HCT116 (cell line): ENCODE measurements around the gene LIM2. TPM values are rescaled to one million over a fixed set of nuclear protein-coding genes. Genes with fewer than 3 reads are reported as not detected.
A peak's percentile ranks its signal among the peaks of the same experiment; 100 is the strongest.

ENCODE experiments used
- ATAC-seq: fragments of 200-7000 bp; cut with Tn5 transposase; 2 replicates; pipeline ENCODE4 v1.9.1; 2020; ENCODE audit warnings: mild to moderate bottlenecking, moderate library complexity
- BruUV-seq: library from RNA; stranded (reverse); fragments of 400-500 nt; replicated peaks from 2 replicates; lab custom pipeline; 2021; lab: Mats Ljungman, UMichigan
- CTCF ChIA-PET: fragments of 300-600 bp; sonication (Branson Sonifier 250); formaldehyde crosslinking; loops from one replicate; lab custom pipeline; 2021; ENCODE audit warnings: antibody characterized with exemption; lab: Charles Lee
- POLR2A ChIA-PET: fragments of 300-600, 350-600 bp; sonication (Branson Sonifier 250); formaldehyde crosslinking; loops from one replicate; lab custom pipeline; 2021; ENCODE audit warnings: antibody characterized with exemption; lab: Charles Lee
- RAD21 ChIA-PET, 2 experiments: fragments of 300-600 bp; sonication (Branson Sonifier 250); formaldehyde crosslinking; loops; one replicate each; lab custom pipeline; 2023; ENCODE audit warnings: low total read pairs in 2 of 2; ENCODE audit not compliant: uncharacterized antibody in 2 of 2, unreplicated experiment in 2 of 2, low non-redundant PET in 1 of 2; lab: Charles Lee
- DNase-seq: peaks from one replicate; pipeline ENCODE4 v3.0.0-alpha.2; 2010; ENCODE audit warnings: low read depth, low spot score
- H2AFZ ChIP-seq: fragments of 200-600 bp; shearing (Covaris generic), sonication (generic); 2 replicates; pipeline ENCODE4 v1.6.1; 2017; ENCODE audit warnings: low read depth, mixed run types, mixed read lengths, antibody characterized with exemption, low read length; ENCODE audit not compliant: poor library complexity, severe bottlenecking
- H3K27ac ChIP-seq: 2 replicates; pipeline ENCODE4 v1.5.1; 2012; ENCODE audit warnings: low read depth, low read length
- H3K27me3 ChIP-seq: fragments of 200-600 bp; sonication (generic); 2 replicates; pipeline ENCODE4 v1.6.1; 2016; ENCODE audit warnings: mixed run types, low read length, mixed read lengths; ENCODE audit not compliant: insufficient read depth
- H3K36me3 ChIP-seq, 2 experiments: fragments of 200-500 bp in 1 of 2; fragments of 200-600 bp in 1 of 2; sonication (Bioruptor generic) in 1 of 2; sonication (generic) in 1 of 2; 2 replicates each; pipeline versions ENCODE4 v1.5.1 to v1.6.1; 2014 to 2016; ENCODE audit warnings: low read length in 2 of 2, inconsistent platforms in 1 of 2, mixed read lengths in 1 of 2, mixed run types in 1 of 2; ENCODE audit not compliant: insufficient read depth in 2 of 2, control insufficient read depth in 1 of 2
- H3K4me1 ChIP-seq, 2 experiments: fragments of 200-600 bp in 1 of 2; sonication (generic) in 1 of 2; 2 replicates each; pipeline versions ENCODE4 v1.5.1 to v1.6.1; 2012 to 2017; ENCODE audit warnings: low read length in 2 of 2, inconsistent platforms in 1 of 2, mild to moderate bottlenecking in 1 of 2, mixed read lengths in 1 of 2, mixed run types in 1 of 2, moderate library complexity in 1 of 2; ENCODE audit not compliant: insufficient read depth in 2 of 2, control insufficient read depth in 1 of 2
- H3K4me2 ChIP-seq: fragments of 200-600 bp; sonication (generic); 2 replicates; pipeline ENCODE4 v1.6.1; 2017; ENCODE audit warnings: mixed run types, low read length, mixed read lengths
- H3K4me3 ChIP-seq, 2 experiments: fragments of 200-600 bp in 1 of 2; sonication (generic) in 1 of 2; replicated peaks in 1 of 2; 2 replicates each; pipeline ENCODE4 v1.5.1; 2011 to 2016; ENCODE audit warnings: low read length in 2 of 2, control low read depth in 1 of 2, low read depth in 1 of 2, mild to moderate bottlenecking in 1 of 2, mixed read lengths in 1 of 2, mixed run types in 1 of 2
- H3K79me2 ChIP-seq: fragments of 200-600 bp; sonication (generic); 2 replicates; pipeline ENCODE4 v1.6.1; 2017; ENCODE audit warnings: mild to moderate bottlenecking, mixed run types, low read length, moderate library complexity, mixed read lengths; ENCODE audit not compliant: insufficient read depth
- H3K9ac ChIP-seq: fragments of 200-600 bp; sonication (generic); 2 replicates; pipeline ENCODE4 v1.6.1; 2016; ENCODE audit warnings: low read length, mixed read lengths
- H3K9me2 ChIP-seq: fragments of 200-600 bp; sonication (generic), shearing (Covaris generic); 2 replicates; pipeline ENCODE4 v1.6.1; 2017; ENCODE audit warnings: mixed run types, mild to moderate bottlenecking, moderate library complexity; ENCODE audit not compliant: insufficient read depth
- H3K9me3 ChIP-seq, 2 experiments: fragments of 200-500 bp in 1 of 2; fragments of 200-600 bp in 1 of 2; sonication (Bioruptor generic) in 1 of 2; sonication (generic) in 1 of 2; 2 replicates each; pipeline ENCODE4 v1.6.1; 2014 to 2017; ENCODE audit warnings: low read length in 2 of 2, mixed read lengths in 2 of 2, inconsistent platforms in 1 of 2, low read depth in 1 of 2, mild to moderate bottlenecking in 1 of 2, mixed run types in 1 of 2, moderate library complexity in 1 of 2; ENCODE audit not compliant: control insufficient read depth in 1 of 2, insufficient read depth in 1 of 2
- H4K20me1 ChIP-seq: fragments of 200-600 bp; sonication (generic), shearing (Covaris generic); 2 replicates; pipeline ENCODE4 v1.6.1; 2017; ENCODE audit warnings: mixed run types, mild to moderate bottlenecking, moderate library complexity; ENCODE audit not compliant: insufficient read depth
- CBX3 ChIP-seq: IDR thresholded peaks from 2 replicates; pipeline ENCODE4 v1.6.1; 2012; ENCODE audit warnings: low read depth
- CEBPB ChIP-seq: IDR thresholded peaks from 2 replicates; pipeline ENCODE4 v1.6.1; 2012; ENCODE audit warnings: low read depth
- CTCF ChIP-seq, 3 experiments: fragments of 200-600 bp in 1 of 3; sonication (generic) in 1 of 3; IDR thresholded peaks in 2 of 3; conservative IDR thresholded peaks in 1 of 3; 2 replicates each; pipeline ENCODE4 v1.5.1; 2012 to 2017; ENCODE audit warnings: low read depth in 2 of 3, low read length in 2 of 3, antibody characterized with exemption in 1 of 3, borderline replicate concordance in 1 of 3, control low read depth in 1 of 3, mild to moderate bottlenecking in 1 of 3, mixed read lengths in 1 of 3, mixed run types in 1 of 3, moderate library complexity in 1 of 3; ENCODE audit not compliant: insufficient read depth in 1 of 3
- EGR1 ChIP-seq: IDR thresholded peaks from 2 replicates; pipeline ENCODE4 v1.6.1; 2012; ENCODE audit warnings: low read depth
- ELF1 ChIP-seq: IDR thresholded peaks from 2 replicates; pipeline ENCODE4 v1.6.1; 2012; ENCODE audit warnings: low read depth, borderline replicate concordance
- EZH2 ChIP-seq: fragments of 200-600 bp; sonication (generic); IDR thresholded peaks from 2 replicates; pipeline ENCODE4 v1.6.1; 2017; ENCODE audit warnings: antibody characterized with exemption, mixed run types
- EZH2phosphoT487 ChIP-seq: fragments of 200-600 bp; IDR thresholded peaks from 2 replicates; pipeline ENCODE4 v1.6.1; 2018; ENCODE audit warnings: antibody characterized with exemption, borderline replicate concordance
- FOSL1 ChIP-seq: IDR thresholded peaks from 2 replicates; pipeline ENCODE4 v1.6.1; 2012; ENCODE audit warnings: low read depth
- JUND ChIP-seq: IDR thresholded peaks from 2 replicates; pipeline ENCODE4 v1.6.1; 2012
- POLR2A ChIP-seq: IDR thresholded peaks from 2 replicates; pipeline ENCODE4 v1.7.0; 2011; ENCODE audit warnings: borderline replicate concordance; ENCODE audit not compliant: insufficient read depth, insufficient read length; ENCODE audit errors: extremely low read depth
- POLR2AphosphoS5 ChIP-seq: IDR thresholded peaks from 2 replicates; pipeline ENCODE4 v1.6.1; 2011; ENCODE audit warnings: mild to moderate bottlenecking, low read depth, low read length, moderate library complexity
- RAD21 ChIP-seq: IDR thresholded peaks from 2 replicates; pipeline ENCODE4 v1.6.1; 2012; ENCODE audit warnings: low read depth, mild to moderate bottlenecking
- REST ChIP-seq: IDR thresholded peaks from 2 replicates; pipeline ENCODE4 v1.6.1; 2012; ENCODE audit warnings: low read depth
- SIN3A ChIP-seq: IDR thresholded peaks from 2 replicates; pipeline ENCODE4 v1.6.1; 2012; ENCODE audit warnings: low read depth
- SP1 ChIP-seq: IDR thresholded peaks from 2 replicates; pipeline ENCODE4 v1.6.1; 2012; ENCODE audit warnings: low read depth
- TCF7L2 ChIP-seq: IDR thresholded peaks from 2 replicates; pipeline ENCODE4 v1.7.0; 2011; ENCODE audit warnings: borderline replicate concordance, inconsistent platforms; ENCODE audit not compliant: insufficient read depth, insufficient read length; ENCODE audit errors: extremely low read depth
- YY1 ChIP-seq: IDR thresholded peaks from 2 replicates; pipeline ENCODE4 v1.6.1; 2011; ENCODE audit warnings: low read length, low read depth, moderate library complexity, mild to moderate bottlenecking; ENCODE audit not compliant: insufficient replicate concordance; ENCODE audit errors: extremely low read depth
- ZNF274 ChIP-seq: fragments of 200-500 bp; sonication (Bioruptor generic); IDR thresholded peaks from 2 replicates; pipeline ENCODE4 v1.6.1; 2014; ENCODE audit warnings: mild to moderate bottlenecking, low read depth, low read length, inconsistent platforms
- intact Hi-C: fragments of 100-400 bp; cut with micrococcal nuclease; formaldehyde crosslinking; loops from 2 replicates; pipeline ENCODE4 v1.10.0; 2022
- total RNA-seq: library from RNA; stranded (reverse); gene quantifications from one replicate; pipeline ENCODE4 v1.2.1, GENCODE V29; 2021; ENCODE audit not compliant: unreplicated experiment

LIM2 gene
- total RNA-seq, 1 experiment from 2014 or later, result not detected

DNA sequence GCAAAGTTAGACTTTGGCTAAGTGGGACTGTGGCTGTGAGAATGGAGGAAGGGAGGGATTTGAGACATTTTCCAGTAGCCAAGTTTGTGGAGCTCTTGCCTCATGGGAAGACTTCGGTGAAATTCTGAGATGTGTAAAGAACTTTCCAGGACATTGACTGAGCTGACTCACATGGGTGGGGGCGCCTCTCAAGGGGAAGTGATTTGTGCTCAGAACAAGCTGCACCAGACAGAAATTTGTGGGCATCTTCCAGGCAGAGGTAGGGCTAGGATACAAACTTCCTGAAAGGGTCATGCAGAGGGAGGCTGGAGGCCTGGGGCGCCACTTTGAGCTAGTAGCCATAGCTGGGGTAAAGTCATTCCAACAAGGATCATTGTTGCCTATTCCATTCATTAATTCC is 39.4 kb upstream of the LIM2 start (continued):
- TF ChIP-seq REST (no peak), POLR2A (no peak)

- H3K27me3 ChIP-seq, result peaks cover 16% of the 10 kb centered on the region; the same call in 1 of the 2 replicates
- peak; percentile 56 for DNase-seq
- intact Hi-C loops, result loop anchor here (5.0 kb wide), 2 partner anchors 130 to 235 kb away; no protein-coding TSS in a partner anchor
- H2AFZ ChIP-seq, result no peak overlapping the region
- no TSS peak for BruUV-seq
- H3K36me3 ChIP-seq, result no peaks in the 10 kb centered on the region
- no peak overlapping the region for H3K9ac ChIP-seq
- RAD21 ChIA-PET, result interaction anchor here in 1 of 2 experiments (1.1 kb wide), 1 partner anchor 235 kb away, joined by 3 read pairs; no protein-coding TSS in a partner anchor
- CTCF ChIA-PET, result interaction anchor here (0.7 to 2.7 kb wide), 11 partner anchors 11 to 239 kb away, joined by 3 to 22 read pairs (median 4); no protein-coding TSS in a partner anchor
- H3K4me2 ChIP-seq, result no peak overlapping the region
- H3K4me1 ChIP-seq, result no peaks in the 10 kb centered on the region; a peak in 1 of 4 replicates
- no peaks in the 10 kb centered on the region for H3K9me2 ChIP-seq
- no peaks in the 10 kb centered on the region for H3K79me2 ChIP-seq
- no peaks in the 10 kb centered on the region for H3K9me3 ChIP-seq
- POLR2A ChIA-PET, result no interaction called here
- no peak overlapping the region for H3K4me3 ChIP-seq
- no peaks in the 10 kb centered on the region for H4K20me1 ChIP-seq
- ATAC-seq, result peak; percentile 96
- no peak overlapping the region for H3K27ac ChIP-seq
- no peak for TF ChIP-seq EZH2
- no peak for TF ChIP-seq ZNF274
- peak; percentile 44; the same call in 1 of the 2 replicates for TF ChIP-seq SIN3A
- TF ChIP-seq CEBPB, result no peak
- TF ChIP-seq SP1, result no peak
- no peak for TF ChIP-seq FOSL1
- no peak for TF ChIP-seq EZH2phosphoT487
- no peak for TF ChIP-seq EGR1
- peak; percentile 61 for TF ChIP-seq TCF7L2
- TF ChIP-seq YY1, result peak; percentile 45
- TF ChIP-seq RAD21, result peak; percentile 81
- peak; percentile 82 to 100 (median 97) for TF ChIP-seq CTCF (IDR thresholded peaks at IDR 0.05 in 2 of 3, conservative IDR thresholded peaks at IDR 0.05 in 1 of 3; ENCODE audit: borderline replicate concordance in 1 of 3, insufficient read depth in 1 of 3, low read depth in 2 of 3, low read length in 2 of 3)
- 0 out of 2 replicates have a peak, but pooled peaks have one; percentile 25 for TF ChIP-seq POLR2AphosphoS5
- TF ChIP-seq JUND, result no peak
- TF ChIP-seq CBX3, result 0 out of 2 replicates have a peak, but pooled peaks have one; percentile 65
- TF ChIP-seq ELF1, result no peak
These were observed 34.3 kb upstream of the LIM2 start for GRCh38 chr19:51422053-51422448.
